Heart right ventricle (tissue), 16 donors: ENCODE data around the gene PRKD1. TPM values are rescaled to one million over a fixed set of nuclear protein-coding genes. Genes with fewer than 3 reads are reported as not detected.

ENCODE experiments used
- ATAC-seq, 8 donors: fragments of 200-7000 bp; cut with Tn5 transposase; one replicate each; pipeline ENCODE4 v1.9.1; 2020; ENCODE audit warnings: mild to moderate bottlenecking in 8 of 8, moderate library complexity in 8 of 8, moderate number of reproducible peaks in 1 of 8
- DNase-seq, 2 donors: peaks; one replicate each; pipeline ENCODE4 v3.0.0-alpha.2; 2020
- H3K27ac ChIP-seq, 10 donors: fragments of 200-600 bp; sonication (generic) in 2 of 10; one replicate each; pipeline versions ENCODE4 v1.5.0 to v1.8.0; 2020 to 2022; ENCODE audit warnings: mild to moderate bottlenecking in 3 of 10
- H3K27me3 ChIP-seq, 7 donors: fragments of 200-600 bp; one replicate each; pipeline ENCODE4 v1.8.0; 2021 to 2022; ENCODE audit warnings: mild to moderate bottlenecking in 2 of 7
- H3K36me3 ChIP-seq, 9 donors: fragments of 200-600 bp; sonication (generic) in 1 of 9; one replicate each; pipeline versions ENCODE4 v1.5.0 to v1.8.0; 2020 to 2022; ENCODE audit warnings: mild to moderate bottlenecking in 2 of 9
- H3K4me1 ChIP-seq, 9 donors: fragments of 200-600 bp; sonication (generic) in 1 of 9; one replicate each; pipeline versions ENCODE4 v1.5.0 to v1.8.0; 2020 to 2022; ENCODE audit warnings: mild to moderate bottlenecking in 4 of 9
- H3K4me3 ChIP-seq, 10 donors: fragments of 200-600 bp; sonication (generic) in 2 of 10; one replicate each; pipeline versions ENCODE4 v1.5.0 to v1.8.0; 2020 to 2022; ENCODE audit warnings: mild to moderate bottlenecking in 7 of 10, moderate library complexity in 2 of 10
- H3K9me3 ChIP-seq, 11 donors: fragments of 200-600 bp in 10 of 11; sonication (generic) in 2 of 11; one replicate each; pipeline versions ENCODE4 v1.5.0 to v1.8.0; 2013 to 2022; ENCODE audit warnings: mild to moderate bottlenecking in 2 of 11, control low read depth in 1 of 11, moderate library complexity in 1 of 11
- CTCF ChIP-seq, 9 donors: fragments of 200-600 bp; sonication (generic) in 2 of 9; IDR thresholded peaks; one replicate each; pipeline versions ENCODE4 v1.5.0 to v1.8.0; 2021 to 2022; ENCODE audit warnings: antibody characterized with exemption in 9 of 9, mild to moderate bottlenecking in 5 of 9, moderate library complexity in 1 of 9
- WGBS, 2 donors: extraction: QIAGEN DNeasy Blood & Tissue Kit; methylation state at CpG; one replicate each; pipeline ENCODE4 v1.1.7; 2013; ENCODE audit warnings: inconsistent platforms in 1 of 2; 5-methylcytosine and 5-hydroxymethylcytosine counted together
- intact Hi-C, 10 donors: fragments of 100-400 bp; cut with DNase I; formaldehyde crosslinking; loops; one replicate each; pipeline versions ENCODE4 v1.11.1 to v1.14.2; 2022
- polyA plus RNA-seq, 2 donors: library from polyadenylated mRNA; stranded (reverse); fragments of 200-250 nt; gene quantifications; one replicate each; pipeline ENCODE4 v1.2.3, GENCODE V29; 2013
- total RNA-seq, 10 donors: library from RNA; stranded (reverse); fragmentation: NEBNext Ultra II Directional in 3 of 10; extraction: Animal tissue kit (Norgen Biotek cat#: 25700) in 3 of 10; gene quantifications; one replicate each; pipeline versions ENCODE4 v1.2.1 to v1.2.4, GENCODE V29; 2021 to 2023
- donor health status: Arrhythmogenic right ventricular cardiomyopathy.
- donor health status: ischemic (EF 13 %, LVEDD 7.1; RV severe dilation, severe dysfunction).
- donor health status: healthy with polysubstance abuse.
- donor health status: DM: no; HTN: yes; CAD: no.
- donor health status: DM: no; HTN: no; CAD: no.
- donor health status: ischemic (EF 25% LVEDD 6.9; RV normal size, moderate dysfunction).
- donor health status: ischemic (EF 25% LVEDD 5.7; RV mildly dilated, moderate dysfunction).
- donor health status: healthy.
- donor health status: DM: yes; HTN: yes; CAD: no.
- donor health status: Ischemic cardiomyopathy.
- donor health status: ischemic (EF 35%, LVEDD 5.7; RV mildly dilated, moderate dysfunction).
- donor health status: nonischemic (EF 11% LVEDD 7.7; RV severe dilation, severe dysfunction).
- donor health status: DM: yes; HTN: yes; CAD: no.
- donor health status: PGD.
- donor health status: ischemic (EF 29% LVEDD 5.4; RV normal size, mild dysfunction).
- donor health status: nonischemic (EF 23%, LVEDD 6.1; RV moderate dilation, normal function).

PRKD1 gene
- total and polyA plus RNA-seq, 12 donors: 1.7 to 4.3 (median 2.5) TPM

GRCh38 chr14:29832042-29832441, 95.6 kb downstream of the PRKD1 start:
- intact Hi-C loops: no loop called here
- H3K9me3 ChIP-seq: peaks cover 0 to 2% (median 0%) of the 10 kb centered on the region in 11 donors
- H3K27ac ChIP-seq: no peak overlapping the region
- H3K4me1 ChIP-seq: no peaks in the 10 kb centered on the region
- no peaks in the 10 kb centered on the region for H3K36me3 ChIP-seq
- no peaks in the 10 kb centered on the region for H3K27me3 ChIP-seq
- DNase-seq (no peak), ATAC-seq (no peak)
- TF ChIP-seq CTCF (IDR thresholded peaks at IDR 0.05): no peak
- 97 to 99% methylated on average over 3 of the region's 3 CpGs for WGBS, 2 donors
- no peak overlapping the region for H3K4me3 ChIP-seq

GRCh38 chr14:29829851-29830250, 97.8 kb downstream of the PRKD1 start:
- intact Hi-C loops: no loop called here
- Histone ChIP-seq H3K36me3 (no peaks in the 10 kb centered on the region), H3K4me3 (no peak overlapping the region), H3K27me3 (no peaks in the 10 kb centered on the region), H3K27ac (no peak overlapping the region), H3K4me1 (no peaks in the 10 kb centered on the region), H3K9me3 (no peaks in the 10 kb centered on the region)
- no peak for ATAC-seq
- no peak for DNase-seq
- TF ChIP-seq CTCF (IDR thresholded peaks at IDR 0.05): no peak
- 94 to 98% methylated on average over 2 of the region's 2 CpGs for WGBS, 2 donors

GRCh38 chr14:29823816-29824215, 103.8 kb downstream of the PRKD1 start:
- no peaks in the 10 kb centered on the region for H3K9me3 ChIP-seq
- no peaks in the 10 kb centered on the region for H3K36me3 ChIP-seq
- H3K27me3 ChIP-seq: no peaks in the 10 kb centered on the region
- peaks cover 0 to 38% (median 12%) of the 10 kb centered on the region in 9 donors for H3K4me1 ChIP-seq
- ATAC-seq (no peak), DNase-seq (no peak)
- TF ChIP-seq CTCF (IDR thresholded peaks at IDR 0.05): no peak
- H3K4me3 ChIP-seq: no peak overlapping the region
- intact Hi-C loops: no loop called here
- H3K27ac ChIP-seq: no peak overlapping the region
- 72 to 73% methylated on average over 5 of the region's 5 CpGs for WGBS, 2 donors

GRCh38 chr14:29822430-29822709, 105.3 kb downstream of the PRKD1 start:
- Histone ChIP-seq H3K4me1 (peaks cover 0 to 45% (median 12%) of the 10 kb centered on the region in 9 donors), H3K27ac (peak overlapping the region in 1 of 10 donors; percentile 30), H3K27me3 (no peaks in the 10 kb centered on the region), H3K4me3 (no peak overlapping the region), H3K9me3 (no peaks in the 10 kb centered on the region), H3K36me3 (no peaks in the 10 kb centered on the region)
- TF ChIP-seq CTCF (IDR thresholded peaks at IDR 0.05): no peak
- no peak for DNase-seq
- no peak for ATAC-seq
- intact Hi-C loops: no loop called here
